Type B pancreatic cell (in vitro differentiated cells): ENCODE results near the gene PRKD1. TPM values are rescaled to one million over a fixed set of nuclear protein-coding genes. Genes with fewer than 3 reads are reported as not detected.

ENCODE experiments used
- DNase-seq: peaks from one replicate; pipeline ENCODE4 v3.0.0; 2021; ENCODE audit warnings: mixed read lengths; ENCODE audit not compliant: unreplicated experiment; ENCODE audit errors: extremely low spot score
- H3K27ac Mint-ChIP-seq: 2 replicates; pipeline ENCODE4 v1.8.0; 2021; ENCODE audit warnings: mild to moderate bottlenecking, mixed read lengths
- H3K27me3 Mint-ChIP-seq: 2 replicates; pipeline ENCODE4 v1.8.0; 2021; ENCODE audit warnings: mixed read lengths
- H3K36me3 Mint-ChIP-seq: 2 replicates; pipeline ENCODE4 v1.8.0; 2021; ENCODE audit warnings: mixed read lengths
- H3K4me1 Mint-ChIP-seq: one replicate; pipeline ENCODE4 v1.8.0; 2021; ENCODE audit warnings: mixed read lengths; ENCODE audit not compliant: unreplicated experiment
- H3K4me3 Mint-ChIP-seq: 2 replicates; pipeline ENCODE4 v1.8.0; 2021; ENCODE audit warnings: mild to moderate bottlenecking, mixed read lengths
- H3K9me3 Mint-ChIP-seq: 2 replicates; pipeline ENCODE4 v1.8.0; 2021; ENCODE audit warnings: mixed read lengths
- total RNA-seq: library from RNA; stranded (reverse); gene quantifications from 2 replicates; pipeline ENCODE4 v1.2.1, GENCODE V29; 2021; ENCODE audit warnings: low replicate concordance
- TF ChIP-seq, protein P1 (sequence below): fragments of 200-600 bp; sonication (generic); conservative IDR thresholded peaks from 2 replicates; pipeline ENCODE4 v1.5.0; 2021; ENCODE audit warnings: antibody characterized with exemption, mild to moderate bottlenecking

The PRKD1 gene
- total RNA-seq, 1 donor from 2014 or later, result 16.3 TPM

GRCh38 chr14:29663281-29663801, 264.3 kb downstream of the PRKD1 start:
- Mint-ChIP-seq H3K27me3 (no peaks in the 10 kb centered on the region), H3K27ac (no peak overlapping the region), H3K36me3 (peaks cover 4% of the 10 kb centered on the region), H3K4me1 (peaks cover 3% of the 10 kb centered on the region), H3K9me3 (no peaks in the 10 kb centered on the region), H3K4me3 (no peak overlapping the region)
- no peak for DNase-seq
- TF ChIP-seq, protein P1, sequence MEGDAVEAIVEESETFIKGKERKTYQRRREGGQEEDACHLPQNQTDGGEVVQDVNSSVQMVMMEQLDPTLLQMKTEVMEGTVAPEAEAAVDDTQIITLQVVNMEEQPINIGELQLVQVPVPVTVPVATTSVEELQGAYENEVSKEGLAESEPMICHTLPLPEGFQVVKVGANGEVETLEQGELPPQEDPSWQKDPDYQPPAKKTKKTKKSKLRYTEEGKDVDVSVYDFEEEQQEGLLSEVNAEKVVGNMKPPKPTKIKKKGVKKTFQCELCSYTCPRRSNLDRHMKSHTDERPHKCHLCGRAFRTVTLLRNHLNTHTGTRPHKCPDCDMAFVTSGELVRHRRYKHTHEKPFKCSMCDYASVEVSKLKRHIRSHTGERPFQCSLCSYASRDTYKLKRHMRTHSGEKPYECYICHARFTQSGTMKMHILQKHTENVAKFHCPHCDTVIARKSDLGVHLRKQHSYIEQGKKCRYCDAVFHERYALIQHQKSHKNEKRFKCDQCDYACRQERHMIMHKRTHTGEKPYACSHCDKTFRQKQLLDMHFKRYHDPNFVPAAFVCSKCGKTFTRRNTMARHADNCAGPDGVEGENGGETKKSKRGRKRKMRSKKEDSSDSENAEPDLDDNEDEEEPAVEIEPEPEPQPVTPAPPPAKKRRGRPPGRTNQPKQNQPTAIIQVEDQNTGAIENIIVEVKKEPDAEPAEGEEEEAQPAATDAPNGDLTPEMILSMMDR, result no peak

- TF ChIP-seq, protein P1, result no peak
- Mint-ChIP-seq H3K9me3 (peaks cover 2% of the 10 kb centered on the region), H3K36me3 (peaks cover 1% of the 10 kb centered on the region), H3K27me3 (no peaks in the 10 kb centered on the region), H3K27ac (no peak overlapping the region), H3K4me1 (peaks cover 8% of the 10 kb centered on the region), H3K4me3 (no peak overlapping the region)
- DNase-seq, result no peak
These were observed 272.6 kb downstream of the PRKD1 start for GRCh38 chr14:29654901-29655550.

DNA sequence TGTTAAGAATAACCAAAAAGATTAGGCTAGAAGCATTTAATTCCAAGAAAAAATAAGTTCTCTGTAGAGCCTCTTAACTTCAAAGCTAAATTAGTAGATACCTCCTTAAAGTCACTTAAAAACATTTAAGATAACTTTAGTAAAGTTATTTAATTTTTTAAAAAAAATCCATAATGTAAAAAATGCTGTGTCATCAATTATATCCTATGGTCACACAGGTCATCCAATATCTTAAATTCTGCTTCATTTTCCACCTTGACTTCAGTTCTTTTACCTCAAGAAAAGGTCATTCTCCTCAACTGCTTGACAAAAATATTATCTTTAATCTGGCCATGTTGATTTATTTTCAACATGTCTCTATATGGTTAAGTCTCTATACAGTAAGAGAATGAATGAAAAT, 274.3 kb downstream of the PRKD1 start:
- Mint-ChIP-seq H3K27me3 (no peaks in the 10 kb centered on the region), H3K9me3 (peaks cover 7% of the 10 kb centered on the region), H3K36me3 (peaks cover 9% of the 10 kb centered on the region), H3K4me1 (peaks cover 8% of the 10 kb centered on the region), H3K4me3 (no peak overlapping the region), H3K27ac (no peak overlapping the region)
- no peak for DNase-seq
- TF ChIP-seq, protein P1, result no peak

GRCh38 chr14:29652571-29652970, 275.1 kb downstream of the PRKD1 start:
- Mint-ChIP-seq H3K36me3 (peaks cover 9% of the 10 kb centered on the region), H3K4me1 (peaks cover 8% of the 10 kb centered on the region), H3K27me3 (no peaks in the 10 kb centered on the region), H3K9me3 (peaks cover 7% of the 10 kb centered on the region), H3K27ac (no peak overlapping the region), H3K4me3 (no peak overlapping the region)
- TF ChIP-seq, protein P1, result no peak
- DNase-seq, result no peak

- H3K4me3 Mint-ChIP-seq, result no peak overlapping the region
- no peak for DNase-seq
- H3K9me3 Mint-ChIP-seq, result peaks cover 10% of the 10 kb centered on the region
- no peak overlapping the region for H3K27ac Mint-ChIP-seq
- peaks cover 8% of the 10 kb centered on the region for H3K4me1 Mint-ChIP-seq
- peaks cover 11% of the 10 kb centered on the region for H3K36me3 Mint-ChIP-seq
- H3K27me3 Mint-ChIP-seq, result no peaks in the 10 kb centered on the region
- TF ChIP-seq, protein P1, result no peak
These were observed 276.9 kb downstream of the PRKD1 start for GRCh38 chr14:29650554-29651269.
